AG04450 (cell line): ENCODE measurements around the gene OTUB2. TPM values are rescaled to one million over a fixed set of nuclear protein-coding genes. Genes with fewer than 3 reads are reported as not detected.

ENCODE experiments used
- CTCF ChIA-PET: fragments of 300-600, 350-600 bp; formaldehyde crosslinking; extraction: SDS; loops from one replicate; lab custom pipeline; 2022; ENCODE audit warnings: antibody characterized with exemption, inconsistent platforms; lab: Charles Lee
- POLR2A ChIA-PET: fragments of 350-600 bp; formaldehyde crosslinking; extraction: SDS; loops from one replicate; lab custom pipeline; 2021; ENCODE audit warnings: antibody characterized with exemption, inconsistent platforms; lab: Yijun Ruan, JAX
- DNase-seq: peaks from one replicate; pipeline ENCODE4 v3.0.0-alpha.2; 2011; ENCODE audit warnings: low read depth, low spot score
- H3K27ac ChIP-seq: one replicate; pipeline ENCODE4 v1.5.1; 2012; ENCODE audit warnings: low read depth, low read length, control low read depth
- H3K27me3 ChIP-seq: one replicate; pipeline ENCODE4 v1.6.0; 2012; ENCODE audit warnings: low read length; ENCODE audit not compliant: control insufficient read depth, insufficient read depth
- H3K4me3 ChIP-seq: 2 replicates; pipeline ENCODE4 v1.5.1; 2011; ENCODE audit warnings: mild to moderate bottlenecking, low read depth, low read length, control low read depth
- H3K9me3 ChIP-seq: 2 replicates; pipeline ENCODE4 v1.5.1; 2012; ENCODE audit warnings: low read length; ENCODE audit not compliant: control insufficient read depth, insufficient read depth
- polyA plus RNA-seq: library from polyadenylated mRNA; depleted of rRNA; stranded (reverse); fragments of >200 nt; gene quantifications from 2 replicates; pipeline ENCODE4 v1.2.3, GENCODE V29; 2011
- TF ChIP-seq, protein P1 (sequence below): IDR thresholded peaks from 2 replicates; pipeline ENCODE4 v1.5.1; 2011; ENCODE audit warnings: low read depth, low read length, control low read depth, inconsistent platforms

The OTUB2 gene
- polyA plus RNA-seq, 1 experiment, result 2.3 TPM

DNA sequence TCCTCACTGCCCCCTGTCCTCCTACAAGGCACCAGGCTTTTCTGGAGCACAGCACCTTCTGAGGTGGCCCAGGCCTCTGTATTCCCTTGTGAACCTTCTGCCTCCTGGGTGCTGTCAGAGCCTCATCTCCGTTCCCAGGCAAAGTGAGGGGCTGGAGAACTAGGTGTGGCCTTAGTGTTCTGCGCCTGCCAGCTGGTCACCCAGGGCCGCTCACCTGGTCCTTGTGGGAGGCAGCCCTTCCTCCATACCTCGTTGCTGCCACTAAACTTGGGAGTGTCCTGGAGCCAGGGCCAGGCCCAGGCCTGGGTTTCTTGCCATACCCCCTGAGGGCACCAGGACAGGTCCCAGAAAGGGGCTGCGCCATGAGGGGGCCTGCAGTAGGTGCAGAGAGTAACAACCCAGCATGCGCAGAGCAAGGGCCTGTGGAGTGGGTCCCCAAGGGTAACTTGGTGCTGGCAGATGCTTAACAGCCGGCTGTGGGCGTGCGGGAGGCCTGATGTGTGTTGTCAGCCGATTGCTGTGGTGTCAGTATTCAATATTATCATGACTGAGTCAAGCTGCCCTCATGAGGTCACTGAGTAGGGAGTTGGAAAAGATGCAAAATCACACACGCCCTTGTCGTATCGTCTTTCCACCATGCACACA, 17.1 kb downstream of the OTUB2 start:
- ChIA-PET POLR2A (no interaction called here), CTCF (interaction anchor here (1.0 to 3.0 kb wide), 2 partner anchors 93 to 137 kb away, joined by 3 to 11 read pairs; no protein-coding TSS in a partner anchor)
- Histone ChIP-seq H3K27ac (no peak overlapping the region), H3K4me3 (no peak overlapping the region), H3K27me3 (no peaks in the 10 kb centered on the region), H3K9me3 (no peaks in the 10 kb centered on the region; the same call in 1 of the 2 replicates)
- TF ChIP-seq, protein P1, sequence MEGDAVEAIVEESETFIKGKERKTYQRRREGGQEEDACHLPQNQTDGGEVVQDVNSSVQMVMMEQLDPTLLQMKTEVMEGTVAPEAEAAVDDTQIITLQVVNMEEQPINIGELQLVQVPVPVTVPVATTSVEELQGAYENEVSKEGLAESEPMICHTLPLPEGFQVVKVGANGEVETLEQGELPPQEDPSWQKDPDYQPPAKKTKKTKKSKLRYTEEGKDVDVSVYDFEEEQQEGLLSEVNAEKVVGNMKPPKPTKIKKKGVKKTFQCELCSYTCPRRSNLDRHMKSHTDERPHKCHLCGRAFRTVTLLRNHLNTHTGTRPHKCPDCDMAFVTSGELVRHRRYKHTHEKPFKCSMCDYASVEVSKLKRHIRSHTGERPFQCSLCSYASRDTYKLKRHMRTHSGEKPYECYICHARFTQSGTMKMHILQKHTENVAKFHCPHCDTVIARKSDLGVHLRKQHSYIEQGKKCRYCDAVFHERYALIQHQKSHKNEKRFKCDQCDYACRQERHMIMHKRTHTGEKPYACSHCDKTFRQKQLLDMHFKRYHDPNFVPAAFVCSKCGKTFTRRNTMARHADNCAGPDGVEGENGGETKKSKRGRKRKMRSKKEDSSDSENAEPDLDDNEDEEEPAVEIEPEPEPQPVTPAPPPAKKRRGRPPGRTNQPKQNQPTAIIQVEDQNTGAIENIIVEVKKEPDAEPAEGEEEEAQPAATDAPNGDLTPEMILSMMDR, result no peak
- DNase-seq, result no peak

DNA sequence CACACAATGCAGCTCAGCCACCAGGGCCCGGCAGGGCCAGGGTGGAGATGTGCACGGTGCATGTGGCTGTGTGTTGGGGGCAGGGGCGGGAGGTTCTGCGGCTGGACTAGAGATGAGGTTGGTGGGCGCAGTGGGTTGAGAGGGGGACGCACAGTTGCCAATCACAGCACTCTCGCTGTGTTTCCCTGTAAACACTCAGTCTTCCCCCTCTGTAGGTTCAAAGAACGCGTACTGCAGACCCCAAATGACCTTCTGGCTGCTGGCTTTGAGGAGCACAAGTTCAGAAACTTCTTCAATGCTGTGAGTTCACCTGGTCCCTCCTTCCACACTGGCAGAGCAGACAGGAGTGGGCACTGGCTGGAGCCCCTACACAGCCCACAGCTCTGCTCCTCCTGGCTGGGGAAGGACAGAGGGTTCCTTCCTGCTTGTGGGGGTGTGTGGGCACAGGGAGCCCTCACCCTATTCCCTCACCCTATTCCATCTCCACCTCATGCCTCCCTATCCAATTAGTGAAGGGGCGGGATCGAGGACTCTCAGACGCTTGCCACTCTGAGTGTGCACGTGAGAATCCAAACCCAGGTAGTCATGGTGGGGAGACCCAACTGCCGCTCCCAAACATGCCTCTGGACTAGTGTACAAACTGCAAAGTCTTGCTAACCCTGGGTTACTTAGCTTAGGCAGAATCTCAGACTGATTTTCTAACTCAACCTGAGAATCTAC, 17.8 kb downstream of the OTUB2 start:
- CTCF ChIA-PET, result interaction anchor here (3.0 kb wide), 1 partner anchor 93 kb away, joined by 11 read pairs; no protein-coding TSS in a partner anchor
- DNase-seq, result no peak

DNA sequence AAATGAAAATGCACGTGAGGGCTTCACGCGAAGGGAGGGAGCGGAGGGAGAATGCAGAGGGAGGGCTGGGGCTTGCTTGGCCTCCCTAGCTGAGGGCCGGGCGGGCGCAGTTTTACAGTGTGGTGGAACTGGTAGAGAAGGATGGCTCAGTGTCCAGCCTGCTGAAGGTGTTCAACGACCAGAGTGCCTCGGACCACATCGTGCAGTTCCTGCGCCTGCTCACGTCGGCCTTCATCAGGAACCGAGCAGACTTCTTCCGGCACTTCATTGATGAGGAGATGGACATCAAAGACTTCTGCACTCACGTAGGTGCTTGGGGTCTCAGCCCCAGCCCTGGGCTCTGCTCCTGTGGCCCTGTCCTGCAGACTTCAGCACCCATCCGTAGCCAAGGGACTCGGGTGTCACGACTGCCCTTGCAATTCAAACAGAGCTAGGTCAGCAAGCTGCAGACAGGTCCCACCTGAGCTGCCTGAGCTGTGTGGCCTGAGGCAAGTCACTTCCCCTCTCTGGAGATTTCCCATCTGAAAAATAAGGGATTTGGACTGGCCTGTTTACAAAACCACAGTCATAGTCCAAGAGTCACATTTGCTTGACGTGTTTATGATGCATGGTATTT, 18.4 kb downstream of the OTUB2 start:
- no peak overlapping the region for H3K27ac ChIP-seq
- H3K27me3 ChIP-seq, result no peaks in the 10 kb centered on the region
- CTCF ChIA-PET, result interaction anchor here (0.6 to 9.6 kb wide), 3 partner anchors 8 to 88 kb away, joined by 3 to 65 read pairs (median 3); no protein-coding TSS in a partner anchor
- POLR2A ChIA-PET, result no interaction called here
- no peak for DNase-seq
- no peak overlapping the region for H3K4me3 ChIP-seq
- H3K9me3 ChIP-seq, result no peaks in the 10 kb centered on the region; the same call in 1 of the 2 replicates
- TF ChIP-seq, protein P1, result no peak

More for the DNA sequence above, 17.8 kb downstream of the OTUB2 start:
- POLR2A ChIA-PET, result no interaction called here
- TF ChIP-seq, protein P1, result no peak
- Histone ChIP-seq H3K9me3 (no peaks in the 10 kb centered on the region; the same call in 1 of the 2 replicates), H3K27me3 (no peaks in the 10 kb centered on the region), H3K4me3 (no peak overlapping the region), H3K27ac (no peak overlapping the region)

DNA sequence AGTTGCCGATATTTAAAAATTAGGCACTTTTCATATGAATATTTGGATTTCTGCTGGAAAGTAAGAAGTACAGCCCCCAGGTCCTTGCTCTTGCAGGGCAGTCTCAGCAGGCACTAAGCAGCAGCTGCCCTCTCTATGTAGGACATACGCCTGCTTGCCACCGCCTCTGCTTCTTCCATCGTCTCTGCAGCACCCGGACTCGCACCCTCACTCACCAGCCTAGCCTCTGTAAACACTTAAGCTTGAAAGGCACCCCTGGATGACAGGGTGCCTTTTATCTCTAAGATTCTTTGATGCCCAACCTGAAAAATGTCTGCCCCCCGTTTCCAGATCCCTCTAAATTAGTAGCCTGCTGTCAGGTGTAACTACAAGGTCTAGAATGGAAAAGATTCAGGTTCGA, 19.0 kb downstream of the OTUB2 start:
- CTCF ChIA-PET, result interaction anchor here (0.6 to 9.6 kb wide), 3 partner anchors 8 to 87 kb away, joined by 3 to 65 read pairs (median 3); no protein-coding TSS in a partner anchor
- POLR2A ChIA-PET, result no interaction called here

More for the DNA sequence above, 19.0 kb downstream of the OTUB2 start:
- Histone ChIP-seq H3K4me3 (no peak overlapping the region), H3K27ac (no peak overlapping the region), H3K9me3 (no peaks in the 10 kb centered on the region; the same call in 1 of the 2 replicates), H3K27me3 (no peaks in the 10 kb centered on the region)
- no peak for DNase-seq
- TF ChIP-seq, protein P1, result no peak
